HepG2 (cell line): ENCODE measurements around the gene POLRMT.

ENCODE experiments used
- ESRRA ChIP-seq: sonication (generic); formaldehyde crosslinking; IDR thresholded peaks from 2 replicates; pipeline ENCODE4 v1.5.1; 2020; ENCODE audit warnings: mild to moderate bottlenecking, low read depth, missing genetic modification reagents
- NFE2L2 ChIP-seq: fragments of 150-350 bp; IDR thresholded peaks from 2 replicates; pipeline ENCODE4 v1.6.1; 2014; ENCODE audit warnings: low read length
- PHF20 ChIP-seq: sonication (generic); formaldehyde crosslinking; IDR thresholded peaks from 2 replicates; pipeline ENCODE4 v1.5.0; 2020; ENCODE audit warnings: mild to moderate bottlenecking, missing genetic modification reagents
- SSRP1 ChIP-seq: IDR thresholded peaks from 2 replicates; pipeline ENCODE4 v1.6.1; 2016; ENCODE audit warnings: control low read depth
- ZNF121 ChIP-seq: sonication (generic); formaldehyde crosslinking; IDR thresholded peaks from 2 replicates; pipeline ENCODE4 v1.5.0; 2020; ENCODE audit warnings: mild to moderate bottlenecking, missing genetic modification reagents
- ZNF891 ChIP-seq: sonication (generic); formaldehyde crosslinking; IDR thresholded peaks from 2 replicates; pipeline ENCODE4 v1.5.0; 2020; ENCODE audit warnings: mild to moderate bottlenecking, missing genetic modification reagents
- TF ChIP-seq, protein P1 (sequence below): sonication (generic); formaldehyde crosslinking; IDR thresholded peaks from 2 replicates; pipeline ENCODE4 v1.8.0; 2022; ENCODE audit warnings: missing genetic modification reagents, mild to moderate bottlenecking, borderline replicate concordance
- TF ChIP-seq, protein P2 (sequence below): IDR thresholded peaks from 2 replicates; pipeline ENCODE4 v1.6.1; 2016; ENCODE audit warnings: low read depth, borderline replicate concordance
- TF ChIP-seq, protein P3 (sequence below): sonication (generic); formaldehyde crosslinking; IDR thresholded peaks from 2 replicates; pipeline ENCODE4 v1.5.0; 2020; ENCODE audit warnings: mild to moderate bottlenecking, missing genetic modification reagents, moderate library complexity
- TF ChIP-seq, protein P4 (sequence below): sonication (generic); formaldehyde crosslinking; IDR thresholded peaks from 2 replicates; pipeline ENCODE4 v1.4.0; 2020; ENCODE audit warnings: missing genetic modification reagents

DNA sequence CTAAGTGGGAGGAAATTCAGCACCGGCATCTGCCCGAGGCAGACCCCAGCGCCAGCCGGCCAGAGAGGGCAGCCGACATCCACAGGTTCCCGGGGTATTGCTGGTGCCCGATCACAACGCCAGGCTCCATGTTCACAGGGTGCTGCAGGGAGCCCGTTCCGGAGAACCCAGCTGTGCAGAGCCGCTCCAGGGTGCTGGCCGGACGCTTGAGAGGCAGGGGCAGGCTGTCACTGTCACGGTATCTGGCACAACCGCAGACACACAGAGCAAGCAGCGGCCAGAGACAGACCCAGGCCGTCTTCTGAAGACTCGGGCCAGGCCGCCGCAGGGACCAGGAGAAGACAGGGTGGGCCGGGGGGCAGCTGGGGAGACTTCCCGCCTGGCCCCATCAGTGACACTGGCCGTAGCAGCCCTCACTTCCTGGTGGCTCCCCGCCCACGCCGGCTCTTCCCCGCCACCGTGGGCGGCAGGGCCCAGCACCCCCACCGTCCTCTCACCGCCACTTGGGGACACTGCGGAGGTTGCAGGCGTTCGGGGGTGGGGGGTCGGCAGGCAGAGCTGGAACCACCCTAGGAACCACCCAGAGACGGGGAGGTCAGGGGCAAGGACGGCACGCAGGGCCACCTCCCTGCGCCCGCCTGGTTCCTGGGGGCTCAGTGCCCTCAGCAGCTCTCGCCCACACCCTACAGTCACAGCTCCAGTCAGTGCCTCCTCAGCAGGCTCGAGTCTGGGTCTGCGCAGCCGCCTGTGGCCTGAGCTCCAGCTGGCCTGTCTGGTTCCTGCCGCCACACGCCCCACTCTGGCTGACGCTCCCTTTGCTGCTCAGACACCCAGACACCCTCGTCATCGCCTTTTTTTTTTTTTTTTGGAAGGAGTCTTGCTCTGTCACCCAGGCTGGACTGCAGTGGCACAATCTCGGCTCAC lies 25.8 kb upstream of the POLRMT start:
- TF ChIP-seq SSRP1 (CRISPR knock-in tag) = no peak
- TF ChIP-seq, protein P1, sequence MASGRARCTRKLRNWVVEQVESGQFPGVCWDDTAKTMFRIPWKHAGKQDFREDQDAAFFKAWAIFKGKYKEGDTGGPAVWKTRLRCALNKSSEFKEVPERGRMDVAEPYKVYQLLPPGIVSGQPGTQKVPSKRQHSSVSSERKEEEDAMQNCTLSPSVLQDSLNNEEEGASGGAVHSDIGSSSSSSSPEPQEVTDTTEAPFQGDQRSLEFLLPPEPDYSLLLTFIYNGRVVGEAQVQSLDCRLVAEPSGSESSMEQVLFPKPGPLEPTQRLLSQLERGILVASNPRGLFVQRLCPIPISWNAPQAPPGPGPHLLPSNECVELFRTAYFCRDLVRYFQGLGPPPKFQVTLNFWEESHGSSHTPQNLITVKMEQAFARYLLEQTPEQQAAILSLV (CRISPR knock-in tag) = no peak
- TF ChIP-seq, protein P2, sequence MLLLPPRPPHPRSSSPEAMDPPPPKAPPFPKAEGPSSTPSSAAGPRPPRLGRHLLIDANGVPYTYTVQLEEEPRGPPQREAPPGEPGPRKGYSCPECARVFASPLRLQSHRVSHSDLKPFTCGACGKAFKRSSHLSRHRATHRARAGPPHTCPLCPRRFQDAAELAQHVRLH = no peak
- TF ChIP-seq ESRRA (CRISPR knock-in tag) = no peak
- TF ChIP-seq, protein P3, sequence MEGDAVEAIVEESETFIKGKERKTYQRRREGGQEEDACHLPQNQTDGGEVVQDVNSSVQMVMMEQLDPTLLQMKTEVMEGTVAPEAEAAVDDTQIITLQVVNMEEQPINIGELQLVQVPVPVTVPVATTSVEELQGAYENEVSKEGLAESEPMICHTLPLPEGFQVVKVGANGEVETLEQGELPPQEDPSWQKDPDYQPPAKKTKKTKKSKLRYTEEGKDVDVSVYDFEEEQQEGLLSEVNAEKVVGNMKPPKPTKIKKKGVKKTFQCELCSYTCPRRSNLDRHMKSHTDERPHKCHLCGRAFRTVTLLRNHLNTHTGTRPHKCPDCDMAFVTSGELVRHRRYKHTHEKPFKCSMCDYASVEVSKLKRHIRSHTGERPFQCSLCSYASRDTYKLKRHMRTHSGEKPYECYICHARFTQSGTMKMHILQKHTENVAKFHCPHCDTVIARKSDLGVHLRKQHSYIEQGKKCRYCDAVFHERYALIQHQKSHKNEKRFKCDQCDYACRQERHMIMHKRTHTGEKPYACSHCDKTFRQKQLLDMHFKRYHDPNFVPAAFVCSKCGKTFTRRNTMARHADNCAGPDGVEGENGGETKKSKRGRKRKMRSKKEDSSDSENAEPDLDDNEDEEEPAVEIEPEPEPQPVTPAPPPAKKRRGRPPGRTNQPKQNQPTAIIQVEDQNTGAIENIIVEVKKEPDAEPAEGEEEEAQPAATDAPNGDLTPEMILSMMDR (CRISPR knock-in tag) = no peak
- no peak for TF ChIP-seq NFE2L2
- TF ChIP-seq PHF20 = no peak
- no peak for TF ChIP-seq ZNF121
- no peak for TF ChIP-seq ZNF891 (CRISPR knock-in tag)
- TF ChIP-seq, protein P4, sequence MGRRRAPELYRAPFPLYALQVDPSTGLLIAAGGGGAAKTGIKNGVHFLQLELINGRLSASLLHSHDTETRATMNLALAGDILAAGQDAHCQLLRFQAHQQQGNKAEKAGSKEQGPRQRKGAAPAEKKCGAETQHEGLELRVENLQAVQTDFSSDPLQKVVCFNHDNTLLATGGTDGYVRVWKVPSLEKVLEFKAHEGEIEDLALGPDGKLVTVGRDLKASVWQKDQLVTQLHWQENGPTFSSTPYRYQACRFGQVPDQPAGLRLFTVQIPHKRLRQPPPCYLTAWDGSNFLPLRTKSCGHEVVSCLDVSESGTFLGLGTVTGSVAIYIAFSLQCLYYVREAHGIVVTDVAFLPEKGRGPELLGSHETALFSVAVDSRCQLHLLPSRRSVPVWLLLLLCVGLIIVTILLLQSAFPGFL = no peak
